ENCODE results near the gene OPCML. TPM values are rescaled to one million over a fixed set of nuclear protein-coding genes. Genes with fewer than 3 reads are reported as not detected.

Gene OPCML
- total RNA-seq, 4 donors from 2014 or later: 0.16 TPM; not detected in 3

- intact Hi-C loops (cut with DNase I; ENCODE audit: low total_unique reads): no loop called here
- TF ChIP-seq POLR2A (IDR thresholded peaks at IDR 0.05) (no peak), CTCF (IDR thresholded peaks at IDR 0.05) (no peak)
- peak in 1 of 2 donors; percentile 70 for DNase-seq (ENCODE audit: low spot score in 2 of 2)
- WGBS, 2 donors: 62 to 65% methylated on average over 6 to 7 of the region's 7 CpGs
- H3K4me3 ChIP-seq (ENCODE audit: low read depth, poor library complexity, severe bottlenecking): no peak overlapping the region
These were observed 13.5 kb downstream of the OPCML start for GRCh38 chr11:133518702-133519264.

- WGBS, 2 donors: 61 to 66% methylated on average over 8 of the region's 8 CpGs
- intact Hi-C loops (cut with DNase I; ENCODE audit: low total_unique reads): no loop called here
- no peak overlapping the region for H3K4me3 ChIP-seq (ENCODE audit: low read depth, poor library complexity, severe bottlenecking)
- peak in 1 of 2 donors; percentile 25 for DNase-seq (ENCODE audit: low spot score in 2 of 2)
- no peak for TF ChIP-seq CTCF (IDR thresholded peaks at IDR 0.05)
- no peak for TF ChIP-seq POLR2A (IDR thresholded peaks at IDR 0.05)
These were observed 15.5 kb downstream of the OPCML start for GRCh38 chr11:133516845-133517244.

- 22 to 39% methylated on average over 2 of the region's 2 CpGs for WGBS, 2 donors
- intact Hi-C loops (cut with DNase I; ENCODE audit: low total_unique reads): no loop called here
- H3K4me3 ChIP-seq (ENCODE audit: low read depth, poor library complexity, severe bottlenecking): no peak overlapping the region
- peak in 1 of 2 donors; percentile 36 for DNase-seq (ENCODE audit: low spot score in 2 of 2)
- TF ChIP-seq CTCF (IDR thresholded peaks at IDR 0.05): no peak
- TF ChIP-seq POLR2A (IDR thresholded peaks at IDR 0.05): no peak
These were observed 17.2 kb downstream of the OPCML start for GRCh38 chr11:133515107-133515506.

- no peak overlapping the region for H3K4me3 ChIP-seq (ENCODE audit: low read depth, poor library complexity, severe bottlenecking)
- 56 to 57% methylated on average over 2 to 3 of the region's 3 CpGs for WGBS, 2 donors
- no peak for TF ChIP-seq POLR2A (IDR thresholded peaks at IDR 0.05)
- no peak for TF ChIP-seq CTCF (IDR thresholded peaks at IDR 0.05)
- intact Hi-C loops (cut with DNase I; ENCODE audit: low total_unique reads): no loop called here
- no peak for DNase-seq (ENCODE audit: low spot score in 2 of 2)
These were observed 22.2 kb downstream of the OPCML start for GRCh38 chr11:133509924-133510697.

GRCh38 chr11:133508468-133508867 is 23.8 kb downstream of the OPCML start:
- no peak overlapping the region for H3K4me3 ChIP-seq (ENCODE audit: low read depth, poor library complexity, severe bottlenecking)
- WGBS, 2 donors: 58 to 63% methylated on average over 11 of the region's 11 CpGs
- peak in 1 of 2 donors; percentile 82 for DNase-seq (ENCODE audit: low spot score in 2 of 2)
- intact Hi-C loops (cut with DNase I; ENCODE audit: low total_unique reads): no loop called here
- TF ChIP-seq POLR2A (IDR thresholded peaks at IDR 0.05) (no peak), CTCF (IDR thresholded peaks at IDR 0.05) (no peak)

All from lower leg skin (tissue), 4 donors.